ENCODE results near the gene ULK1.

The ULK1 gene

GRCh38 chr12:131905630-131906091, 11.2 kb downstream of the ULK1 start:
- H3K4me3 ChIP-seq (ENCODE audit: low read length), result no peak overlapping the region
- TF ChIP-seq, protein P1, sequence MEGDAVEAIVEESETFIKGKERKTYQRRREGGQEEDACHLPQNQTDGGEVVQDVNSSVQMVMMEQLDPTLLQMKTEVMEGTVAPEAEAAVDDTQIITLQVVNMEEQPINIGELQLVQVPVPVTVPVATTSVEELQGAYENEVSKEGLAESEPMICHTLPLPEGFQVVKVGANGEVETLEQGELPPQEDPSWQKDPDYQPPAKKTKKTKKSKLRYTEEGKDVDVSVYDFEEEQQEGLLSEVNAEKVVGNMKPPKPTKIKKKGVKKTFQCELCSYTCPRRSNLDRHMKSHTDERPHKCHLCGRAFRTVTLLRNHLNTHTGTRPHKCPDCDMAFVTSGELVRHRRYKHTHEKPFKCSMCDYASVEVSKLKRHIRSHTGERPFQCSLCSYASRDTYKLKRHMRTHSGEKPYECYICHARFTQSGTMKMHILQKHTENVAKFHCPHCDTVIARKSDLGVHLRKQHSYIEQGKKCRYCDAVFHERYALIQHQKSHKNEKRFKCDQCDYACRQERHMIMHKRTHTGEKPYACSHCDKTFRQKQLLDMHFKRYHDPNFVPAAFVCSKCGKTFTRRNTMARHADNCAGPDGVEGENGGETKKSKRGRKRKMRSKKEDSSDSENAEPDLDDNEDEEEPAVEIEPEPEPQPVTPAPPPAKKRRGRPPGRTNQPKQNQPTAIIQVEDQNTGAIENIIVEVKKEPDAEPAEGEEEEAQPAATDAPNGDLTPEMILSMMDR (IDR thresholded peaks at IDR 0.05; ENCODE audit: insufficient read depth, low read depth, low read length, missing control alignments), result no peak
- DNase-seq (ENCODE audit: low read depth), result no peak

DNA sequence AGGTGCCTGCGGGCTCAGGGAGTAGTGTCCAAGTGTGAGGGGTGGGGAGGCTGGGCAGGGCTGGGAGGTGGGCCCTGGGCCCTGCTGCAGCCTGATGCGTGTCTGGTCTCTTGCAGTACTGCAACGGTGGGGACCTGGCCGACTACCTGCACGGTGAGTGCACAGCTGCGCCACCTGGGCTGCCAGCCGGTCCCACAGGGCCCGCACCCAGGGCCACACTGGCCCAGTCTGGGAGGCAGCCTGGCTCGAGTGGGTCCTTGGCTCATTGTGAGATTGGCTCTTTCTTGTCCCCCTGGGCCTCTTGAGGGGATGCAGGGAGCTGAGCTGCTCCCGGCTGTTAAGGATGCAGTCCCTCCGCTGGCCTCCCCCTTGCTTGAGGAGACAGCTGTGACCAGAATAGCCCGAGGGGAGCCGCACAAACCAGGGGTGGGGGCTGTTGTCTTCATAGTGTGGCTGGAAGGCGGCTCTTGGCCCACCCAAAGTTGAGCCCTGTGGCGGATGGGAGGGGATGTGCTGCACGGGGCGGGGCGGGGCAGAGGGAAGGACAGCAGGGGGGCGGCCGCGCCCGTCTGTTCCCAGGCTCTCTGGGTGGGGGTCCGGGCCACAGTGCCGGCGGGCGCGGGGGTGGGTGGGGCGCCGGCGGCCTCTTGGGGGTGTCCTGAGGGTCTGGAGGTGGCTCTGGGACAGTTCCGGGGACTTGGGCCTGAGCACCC, 13.1 kb downstream of the ULK1 start:
- no peak overlapping the region for H3K4me3 ChIP-seq (ENCODE audit: low read length)
- DNase-seq (ENCODE audit: low read depth), result no peak
- TF ChIP-seq, protein P1 (IDR thresholded peaks at IDR 0.05; ENCODE audit: insufficient read depth, low read depth, low read length, missing control alignments), result no peak

- DNase-seq (ENCODE audit: low read depth), result no peak
- TF ChIP-seq, protein P1 (IDR thresholded peaks at IDR 0.05; ENCODE audit: insufficient read depth, low read depth, low read length, missing control alignments), result no peak
- no peak overlapping the region for H3K4me3 ChIP-seq (ENCODE audit: low read length)
These were observed 14.0 kb downstream of the ULK1 start for GRCh38 chr12:131908092-131909080.

GRCh38 chr12:131909081-131909751, 14.8 kb downstream of the ULK1 start:
- no peak for DNase-seq (ENCODE audit: low read depth)
- TF ChIP-seq, protein P1 (IDR thresholded peaks at IDR 0.05; ENCODE audit: insufficient read depth, low read depth, low read length, missing control alignments), result no peak
- H3K4me3 ChIP-seq (ENCODE audit: low read length), result no peak overlapping the region

GRCh38 chr12:131909752-131910219, 15.4 kb downstream of the ULK1 start:
- H3K4me3 ChIP-seq (ENCODE audit: low read length), result no peak overlapping the region
- TF ChIP-seq, protein P1 (IDR thresholded peaks at IDR 0.05; ENCODE audit: insufficient read depth, low read depth, low read length, missing control alignments), result no peak
- DNase-seq (ENCODE audit: low read depth), result no peak

DNA sequence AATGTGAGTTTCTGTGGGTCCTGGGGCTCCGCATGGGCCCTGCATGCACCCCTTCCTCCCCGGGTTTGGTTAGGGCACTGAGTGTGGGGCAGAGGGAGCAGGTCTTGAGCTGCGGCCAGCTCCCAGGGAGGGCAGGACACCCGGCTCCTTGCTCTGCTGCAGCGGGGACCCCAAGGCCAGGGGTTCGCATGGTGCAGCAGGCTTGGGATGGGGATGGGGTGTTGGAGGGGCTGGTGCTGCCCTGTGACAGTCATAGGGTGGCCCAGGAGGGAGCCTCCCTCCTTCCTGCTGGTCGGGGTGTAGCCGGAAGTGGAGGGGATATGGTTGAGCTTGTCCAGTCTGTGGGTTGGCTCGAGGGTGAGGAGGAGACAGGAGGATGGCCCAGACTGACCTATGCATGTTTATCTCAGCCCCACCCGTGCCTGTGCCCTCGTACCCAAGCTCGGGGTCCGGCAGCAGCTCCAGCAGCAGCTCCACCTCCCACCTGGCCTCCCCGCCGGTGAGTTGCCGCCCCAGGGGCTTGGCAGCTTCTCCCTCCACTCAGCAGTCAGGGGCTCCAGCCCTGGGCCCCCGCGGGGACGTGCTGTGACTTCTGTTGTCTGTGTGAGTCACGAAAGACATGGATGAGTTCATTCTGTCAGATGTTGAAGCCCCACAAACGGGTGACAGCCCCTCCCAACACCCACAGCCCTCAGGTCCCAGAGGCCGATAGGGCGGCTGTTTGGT, 16.0 kb downstream of the ULK1 start:
- H3K4me3 ChIP-seq (ENCODE audit: low read length), result no peak overlapping the region
- TF ChIP-seq, protein P1 (IDR thresholded peaks at IDR 0.05; ENCODE audit: insufficient read depth, low read depth, low read length, missing control alignments), result no peak
- DNase-seq (ENCODE audit: low read depth), result no peak

Data from epithelial cell of esophagus (primary cell).